Suprapubic skin (tissue), 4 donors: ENCODE results near the gene FOXI3. TPM values are rescaled to one million over a fixed set of nuclear protein-coding genes. Genes with fewer than 3 reads are reported as not detected.

ENCODE experiments used
- DNase-seq, 2 donors: peaks; one replicate each; pipeline ENCODE4 v3.0.0-alpha.2; 2019; ENCODE audit warnings: low spot score in 2 of 2
- H3K27ac ChIP-seq: fragments of 200-600 bp; sonication (generic); one replicate; pipeline ENCODE4 v1.5.1; 2019
- H3K27me3 ChIP-seq: fragments of 200-600 bp; sonication (generic); one replicate; pipeline ENCODE4 v1.5.1; 2019
- H3K36me3 ChIP-seq: fragments of 200-600 bp; sonication (generic); one replicate; pipeline ENCODE4 v1.5.1; 2019
- H3K4me1 ChIP-seq: fragments of 200-600 bp; sonication (generic); one replicate; pipeline ENCODE4 v1.5.1; 2019
- H3K4me3 ChIP-seq: fragments of 200-600 bp; sonication (generic); one replicate; pipeline ENCODE4 v1.5.1; 2019; ENCODE audit warnings: mild to moderate bottlenecking
- H3K9me3 ChIP-seq: fragments of 200-600 bp; sonication (generic); one replicate; pipeline ENCODE4 v1.5.1; 2019
- CTCF ChIP-seq, 2 donors: fragments of 200-600 bp in 1 of 2; fragments of 450-650 bp in 1 of 2; sonication (generic) in 1 of 2; IDR thresholded peaks; one replicate each; pipeline ENCODE4 v1.5.1; 2016 to 2019; ENCODE audit warnings: antibody characterized with exemption in 2 of 2, mild to moderate bottlenecking in 1 of 2, moderate library complexity in 1 of 2
- EP300 ChIP-seq: sonication (generic); formaldehyde crosslinking; IDR thresholded peaks from one replicate; pipeline ENCODE4 v1.6.1; 2017; ENCODE audit warnings: antibody characterized with exemption
- POLR2A ChIP-seq, 2 donors: fragments of 450-650 bp; IDR thresholded peaks; one replicate each; pipeline ENCODE4 v1.6.1; 2017; ENCODE audit warnings: antibody characterized with exemption in 2 of 2, mild to moderate bottlenecking in 2 of 2, moderate library complexity in 2 of 2
- POLR2AphosphoS5 ChIP-seq, 3 donors: sonication (generic); formaldehyde crosslinking; IDR thresholded peaks; one replicate each; pipeline ENCODE4 v1.6.1; 2017; ENCODE audit warnings: antibody characterized with exemption in 3 of 3
- WGBS: methylation state at CpG from one replicate; pipeline ENCODE4 v1.1.5; 2018; 5-methylcytosine and 5-hydroxymethylcytosine counted together
- total RNA-seq, 4 donors: library from RNA; depleted of rRNA; stranded (reverse); fragments of >200 nt; gene quantifications; one replicate each; pipeline ENCODE4 v1.1.0, GENCODE V29; 2016

Gene FOXI3
- under 1 TPM in 1 of 4 donors, not detected in 3; 0.21 TPM for total RNA-seq

- WGBS, result no CpG with 5 or more reads among the region's 48 CpGs
Measured at GRCh38 chr2:88452565-88452905, at the start of gene FOXI3. Gene FOXI3, minus strand, starts transcription at chr2:88452693. Its CDS starts 158 bp downstream, at chr2:88452535.

GRCh38 chr2:88500691-88501090, 48.2 kb upstream of the FOXI3 start:
- Histone ChIP-seq H3K27me3 (peaks cover 5% of the 10 kb centered on the region), H3K9me3 (no peaks in the 10 kb centered on the region), H3K4me3 (no peak overlapping the region), H3K4me1 (no peaks in the 10 kb centered on the region), H3K27ac (no peak overlapping the region), H3K36me3 (no peaks in the 10 kb centered on the region)
- DNase-seq, result no peak
- TF ChIP-seq CTCF (IDR thresholded peaks at IDR 0.05) (no peak), POLR2AphosphoS5 (IDR thresholded peaks at IDR 0.05) (no peak), POLR2A (IDR thresholded peaks at IDR 0.05) (no peak), EP300 (no peak)
- WGBS, result 70% methylated on average over 2 of the region's 2 CpGs

More at GRCh38 chr2:88452565-88452905, at the start of gene FOXI3:
- Histone ChIP-seq H3K4me3 (peak within 1 kb of the TSS; percentile 57), H3K27me3 (peaks cover 97% of the 10 kb centered on the region), H3K9me3 (no peaks in the 10 kb centered on the region), H3K27ac (no peak within 1 kb of the TSS), H3K36me3 (no peaks in the 10 kb centered on the region), H3K4me1 (peaks cover 13% of the 10 kb centered on the region)
- DNase-seq, result peak in 1 of 2 donors; percentile 29
- TF ChIP-seq EP300, result no peak
- no peak for TF ChIP-seq CTCF (IDR thresholded peaks at IDR 0.05)
- TF ChIP-seq POLR2AphosphoS5 (IDR thresholded peaks at IDR 0.05), result no peak
- TF ChIP-seq POLR2A (IDR thresholded peaks at IDR 0.05), result no peak

- H3K9me3 ChIP-seq, result no peaks in the 10 kb centered on the region
- no peak overlapping the region for H3K27ac ChIP-seq
- H3K4me3 ChIP-seq, result no peak overlapping the region
- no peaks in the 10 kb centered on the region for H3K4me1 ChIP-seq
- peaks cover 5% of the 10 kb centered on the region for H3K27me3 ChIP-seq
- no peak for DNase-seq
- no peak for TF ChIP-seq POLR2A (IDR thresholded peaks at IDR 0.05)
- TF ChIP-seq POLR2AphosphoS5 (IDR thresholded peaks at IDR 0.05), result no peak
- TF ChIP-seq CTCF (IDR thresholded peaks at IDR 0.05), result no peak
- no peak for TF ChIP-seq EP300
- WGBS, result 41% methylated on average over 1 of the region's 1 CpG
- no peaks in the 10 kb centered on the region for H3K36me3 ChIP-seq
Measured at GRCh38 chr2:88499204-88499603, 46.7 kb upstream of the FOXI3 start.

- H3K27me3 ChIP-seq, result peaks cover 5% of the 10 kb centered on the region
- DNase-seq, result no peak
- 50% methylated on average over 4 of the region's 4 CpGs for WGBS
Measured at GRCh38 chr2:88493481-88493880, 41.0 kb upstream of the FOXI3 start.

GRCh38 chr2:88492002-88492401, 39.5 kb upstream of the FOXI3 start:
- WGBS, result 53% methylated on average over 4 of the region's 4 CpGs
- Histone ChIP-seq H3K27ac (no peak overlapping the region), H3K36me3 (no peaks in the 10 kb centered on the region), H3K27me3 (no peaks in the 10 kb centered on the region), H3K4me1 (no peaks in the 10 kb centered on the region), H3K4me3 (no peak overlapping the region), H3K9me3 (no peaks in the 10 kb centered on the region)
- TF ChIP-seq POLR2AphosphoS5 (IDR thresholded peaks at IDR 0.05) (no peak), EP300 (no peak), POLR2A (IDR thresholded peaks at IDR 0.05) (no peak), CTCF (IDR thresholded peaks at IDR 0.05) (no peak)
- no peak for DNase-seq

More at GRCh38 chr2:88493481-88493880, 41.0 kb upstream of the FOXI3 start:
- H3K27ac ChIP-seq, result no peak overlapping the region
- no peaks in the 10 kb centered on the region for H3K36me3 ChIP-seq
- no peak overlapping the region for H3K4me3 ChIP-seq
- H3K9me3 ChIP-seq, result no peaks in the 10 kb centered on the region
- no peaks in the 10 kb centered on the region for H3K4me1 ChIP-seq
- TF ChIP-seq EP300 (no peak), POLR2AphosphoS5 (IDR thresholded peaks at IDR 0.05) (no peak), CTCF (IDR thresholded peaks at IDR 0.05) (no peak), POLR2A (IDR thresholded peaks at IDR 0.05) (no peak)
